GM06990 (cell line): ENCODE measurements around the gene PEX14.

Experiments used
- DNase-seq: peaks from one replicate; pipeline ENCODE4 v3.0.0-alpha.2; 2011; ENCODE audit not compliant: insufficient read length; ENCODE audit errors: extremely low read depth
- H3K27me3 ChIP-seq: replicated peaks from 2 replicates; pipeline ENCODE4 v1.6.0; 2011; ENCODE audit warnings: low read length; ENCODE audit not compliant: control insufficient read depth, insufficient read depth
- H3K36me3 ChIP-seq: 2 replicates; pipeline ENCODE4 v1.5.1; 2011; ENCODE audit warnings: low read length; ENCODE audit not compliant: control insufficient read depth, insufficient read depth
- H3K4me3 ChIP-seq: replicated peaks from 2 replicates; pipeline ENCODE4 v1.5.1; 2011; ENCODE audit warnings: low read depth, mild to moderate bottlenecking, control low read depth, low read length
- TF ChIP-seq, protein P1 (sequence below): IDR thresholded peaks from 2 replicates; pipeline ENCODE4 v1.5.1; 2011; ENCODE audit warnings: low read length, control low read depth, mild to moderate bottlenecking, inconsistent platforms; ENCODE audit not compliant: insufficient read depth, poor library complexity, severe bottlenecking

PEX14 gene

DNA sequence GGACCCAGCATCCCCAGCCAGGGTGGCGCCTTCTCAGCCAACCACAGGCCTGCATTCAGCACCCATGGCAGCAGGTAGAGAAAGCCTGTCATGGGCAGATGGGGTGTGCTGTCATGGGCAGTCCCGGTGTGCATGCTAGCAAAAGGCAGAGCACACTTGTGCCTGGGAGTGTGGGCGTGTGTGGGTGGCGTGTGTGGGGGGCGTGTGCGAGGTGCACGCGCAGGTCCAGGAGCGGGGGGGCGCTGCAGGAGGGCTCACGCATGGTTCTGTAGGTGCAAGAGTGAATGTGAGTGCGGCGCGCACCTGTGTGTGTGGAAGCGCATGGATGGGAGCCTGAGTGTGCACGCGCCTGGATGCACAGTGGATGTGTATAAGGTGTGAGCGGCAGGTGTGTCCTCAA lies 184.5 kb downstream of the PEX14 start:
- no peaks in the 10 kb centered on the region for H3K27me3 ChIP-seq
- TF ChIP-seq, protein P1, sequence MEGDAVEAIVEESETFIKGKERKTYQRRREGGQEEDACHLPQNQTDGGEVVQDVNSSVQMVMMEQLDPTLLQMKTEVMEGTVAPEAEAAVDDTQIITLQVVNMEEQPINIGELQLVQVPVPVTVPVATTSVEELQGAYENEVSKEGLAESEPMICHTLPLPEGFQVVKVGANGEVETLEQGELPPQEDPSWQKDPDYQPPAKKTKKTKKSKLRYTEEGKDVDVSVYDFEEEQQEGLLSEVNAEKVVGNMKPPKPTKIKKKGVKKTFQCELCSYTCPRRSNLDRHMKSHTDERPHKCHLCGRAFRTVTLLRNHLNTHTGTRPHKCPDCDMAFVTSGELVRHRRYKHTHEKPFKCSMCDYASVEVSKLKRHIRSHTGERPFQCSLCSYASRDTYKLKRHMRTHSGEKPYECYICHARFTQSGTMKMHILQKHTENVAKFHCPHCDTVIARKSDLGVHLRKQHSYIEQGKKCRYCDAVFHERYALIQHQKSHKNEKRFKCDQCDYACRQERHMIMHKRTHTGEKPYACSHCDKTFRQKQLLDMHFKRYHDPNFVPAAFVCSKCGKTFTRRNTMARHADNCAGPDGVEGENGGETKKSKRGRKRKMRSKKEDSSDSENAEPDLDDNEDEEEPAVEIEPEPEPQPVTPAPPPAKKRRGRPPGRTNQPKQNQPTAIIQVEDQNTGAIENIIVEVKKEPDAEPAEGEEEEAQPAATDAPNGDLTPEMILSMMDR, result no peak

DNA sequence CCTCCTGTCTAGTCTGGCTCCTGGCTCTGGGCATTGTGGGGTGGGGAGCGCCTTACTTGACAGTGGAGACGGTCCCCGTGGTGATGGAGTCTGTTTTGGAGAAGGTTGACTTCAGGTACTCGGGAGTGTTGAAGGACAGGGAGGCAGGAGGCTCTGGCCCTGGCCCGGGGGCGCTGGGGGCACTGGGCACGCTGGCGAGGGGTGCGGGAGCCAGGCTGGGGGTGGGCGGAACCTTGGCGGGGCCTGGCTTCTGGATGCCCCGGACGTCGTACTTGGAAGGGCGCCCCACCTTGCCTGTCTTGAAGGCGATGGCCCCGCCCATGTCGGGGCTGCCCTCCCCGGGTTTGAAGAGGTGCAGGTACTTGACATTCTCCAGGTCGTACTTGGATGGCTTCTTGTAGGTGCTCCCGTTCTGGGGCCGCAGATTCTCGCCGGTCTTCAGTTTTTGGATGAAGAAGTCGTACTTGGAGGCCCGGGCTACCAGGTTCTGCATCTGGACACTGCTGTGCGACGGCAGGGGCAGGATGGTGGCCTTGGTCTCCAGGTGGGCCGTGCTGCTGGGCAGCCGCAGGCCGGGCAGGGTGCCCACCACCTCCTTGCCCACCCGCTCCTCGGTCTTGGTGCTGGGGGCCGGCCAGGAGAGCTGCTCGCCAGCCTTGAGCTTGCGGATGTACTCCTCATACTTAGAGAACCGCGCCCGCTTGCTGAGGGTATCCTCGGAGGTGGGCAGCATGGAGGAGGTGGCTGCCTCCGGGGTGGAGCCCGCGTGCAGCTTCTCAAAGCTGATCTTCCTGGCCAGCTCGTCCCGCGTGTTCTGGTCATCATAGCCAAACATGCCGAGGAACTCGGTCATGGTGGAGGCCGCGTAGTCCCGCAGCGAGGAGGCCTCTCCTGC lies 185.1 kb downstream of the PEX14 start:
- Histone ChIP-seq H3K27me3 (no peaks in the 10 kb centered on the region), H3K4me3 (no peak overlapping the region), H3K36me3 (peaks cover 1% of the 10 kb centered on the region)
- TF ChIP-seq, protein P1, result no peak
- DNase-seq, result no peak

More for the DNA sequence above, 184.5 kb downstream of the PEX14 start:
- Histone ChIP-seq H3K36me3 (peaks cover 1% of the 10 kb centered on the region), H3K4me3 (no peak overlapping the region)
- DNase-seq, result no peak

DNA sequence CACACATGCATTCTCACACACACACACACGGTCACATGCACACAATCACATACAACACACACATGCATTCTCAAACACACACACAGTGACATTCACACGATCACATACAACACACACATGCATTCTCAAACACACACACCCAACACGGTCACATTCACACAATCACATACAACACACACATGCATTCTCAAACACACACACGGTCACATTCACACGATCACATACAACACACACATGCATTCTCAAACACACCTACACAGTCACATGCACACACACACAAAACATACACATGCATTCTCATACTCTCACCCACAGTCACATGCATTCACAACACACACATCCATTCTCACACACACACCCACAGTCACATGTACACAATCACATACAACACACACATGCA lies 186.7 kb downstream of the PEX14 start:
- Histone ChIP-seq H3K27me3 (no peaks in the 10 kb centered on the region), H3K36me3 (peaks cover 1% of the 10 kb centered on the region), H3K4me3 (no peak overlapping the region)
- no peak for DNase-seq
- TF ChIP-seq, protein P1, result no peak

DNA sequence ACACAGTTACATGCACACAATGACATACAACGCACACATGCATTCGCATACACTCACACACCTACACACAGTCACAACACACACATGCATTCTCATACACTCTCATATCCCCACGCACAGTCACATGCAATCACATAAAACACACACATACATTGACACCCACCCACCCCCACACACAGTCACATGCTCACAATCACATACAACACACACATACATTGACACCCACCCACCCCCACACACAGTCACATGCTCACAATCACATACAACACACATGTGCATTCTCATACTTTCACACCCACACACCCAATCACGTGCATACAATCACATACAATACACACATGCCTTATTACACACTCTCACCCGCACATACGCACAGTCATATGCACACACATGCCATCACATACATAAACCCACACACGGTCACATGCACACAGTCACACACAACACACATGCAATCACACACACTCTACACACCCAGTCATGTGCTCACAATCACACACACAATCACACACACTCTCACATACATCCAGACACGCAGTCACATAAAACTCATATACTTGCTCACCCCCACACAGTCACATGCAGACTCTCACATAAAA lies 187.4 kb downstream of the PEX14 start:
- Histone ChIP-seq H3K4me3 (no peak overlapping the region), H3K36me3 (peaks cover 1% of the 10 kb centered on the region), H3K27me3 (no peaks in the 10 kb centered on the region)
- TF ChIP-seq, protein P1, result no peak
- no peak for DNase-seq

DNA sequence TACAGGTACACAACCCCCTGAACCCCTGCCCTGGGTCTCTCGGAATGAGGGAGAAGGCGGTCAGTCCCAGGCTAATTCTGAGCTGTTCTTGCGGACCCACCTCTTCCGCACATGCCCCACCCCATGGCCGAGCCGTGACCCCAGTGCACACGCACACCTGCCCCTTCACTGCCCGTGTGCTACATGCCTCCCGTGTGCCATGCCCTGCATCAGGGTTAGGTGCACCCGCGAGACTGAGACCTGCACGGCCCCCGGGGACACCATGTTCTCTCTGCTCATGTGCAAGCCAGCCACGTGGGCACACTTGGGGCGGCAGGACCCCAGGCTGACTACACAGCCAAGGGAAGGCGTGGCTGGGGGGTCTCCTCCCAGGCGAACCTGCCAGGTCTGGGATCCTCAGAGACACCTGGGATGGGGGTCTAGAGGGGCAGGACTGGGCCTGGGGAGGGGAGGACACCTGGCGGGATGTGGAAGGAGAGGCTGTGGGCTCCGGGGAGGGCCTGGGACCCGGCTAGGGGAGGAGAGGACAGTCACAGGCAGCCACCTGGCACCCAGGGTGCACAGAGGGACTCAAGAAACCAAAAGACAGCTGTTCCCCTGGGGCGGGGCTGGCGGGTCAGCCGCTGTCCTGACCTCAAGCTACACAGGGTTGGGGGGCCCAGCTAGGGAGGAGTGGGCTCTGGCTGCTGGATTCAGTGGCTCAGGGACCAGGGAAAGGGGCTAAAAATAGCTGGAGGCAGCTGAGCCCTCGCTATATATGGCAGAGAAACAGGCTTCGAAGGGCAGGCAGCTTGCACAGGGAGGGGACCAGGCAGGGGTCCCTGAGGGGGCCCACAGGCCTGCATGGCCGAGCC lies 188.3 kb downstream of the PEX14 start:
- peaks cover 1% of the 10 kb centered on the region for H3K36me3 ChIP-seq
- TF ChIP-seq, protein P1, result no peak
- no peak overlapping the region for H3K4me3 ChIP-seq
- no peak for DNase-seq
- no peaks in the 10 kb centered on the region for H3K27me3 ChIP-seq
